Panc1 (cell line): Measurements from ENCODE around the gene WARS2. TPM values are rescaled to one million over a fixed set of nuclear protein-coding genes. Genes with fewer than 3 reads are reported as not detected.

Experiments
- ATAC-seq: fragments of 200-7000 bp; cut with Tn5 transposase; 2 replicates; pipeline ENCODE4 v1.9.1; 2020; ENCODE audit warnings: mild to moderate bottlenecking, moderate library complexity
- BruUV-seq: library from RNA; stranded (reverse); fragments of 400-500 nt; replicated peaks from 2 replicates; lab custom pipeline; 2021; lab: Mats Ljungman, UMichigan
- CTCF ChIA-PET: fragments of 300-600 bp; sonication (Branson Sonifier 250); formaldehyde crosslinking; loops from one replicate; lab custom pipeline; 2022; ENCODE audit warnings: antibody characterized with exemption; lab: Charles Lee
- POLR2A ChIA-PET: fragments of 300-600 bp; sonication (Branson Sonifier 250); formaldehyde crosslinking; loops from one replicate; lab custom pipeline; 2022; ENCODE audit warnings: antibody characterized with exemption; lab: Charles Lee
- DNase-seq: peaks from one replicate; pipeline ENCODE4 v3.0.0-alpha.2; 2010; ENCODE audit warnings: low read depth, low spot score
- H3K27ac ChIP-seq: 2 replicates; pipeline ENCODE4 v1.5.1; 2011; ENCODE audit warnings: mild to moderate bottlenecking, low read length, inconsistent platforms
- H3K27me3 ChIP-seq: fragments of 200-500 bp; sonication (Bioruptor generic); 2 replicates; pipeline ENCODE4 v1.6.0; 2014; ENCODE audit warnings: low read length, inconsistent platforms; ENCODE audit not compliant: control insufficient read depth, insufficient read depth
- H3K36me3 ChIP-seq: fragments of 200-500 bp; sonication (Bioruptor generic); 2 replicates; pipeline ENCODE4 v1.5.1; 2014; ENCODE audit warnings: inconsistent platforms, mild to moderate bottlenecking, low read length, moderate library complexity; ENCODE audit not compliant: control insufficient read depth, insufficient read depth
- H3K4me1 ChIP-seq: 2 replicates; pipeline ENCODE4 v1.5.1; 2011; ENCODE audit warnings: inconsistent platforms, mild to moderate bottlenecking, low read length, moderate library complexity; ENCODE audit not compliant: control insufficient read depth, insufficient read depth
- H3K4me3 ChIP-seq, 2 experiments: 2 replicates each; pipeline ENCODE4 v1.5.1; 2011 to 2012; ENCODE audit warnings: low read depth in 2 of 2, low read length in 2 of 2, mild to moderate bottlenecking in 2 of 2, inconsistent platforms in 1 of 2, moderate library complexity in 1 of 2
- H3K9me3 ChIP-seq: fragments of 200-500 bp; sonication (Bioruptor generic); 2 replicates; pipeline ENCODE4 v1.5.1; 2014; ENCODE audit warnings: low read depth, mild to moderate bottlenecking, inconsistent platforms, low read length, moderate library complexity; ENCODE audit not compliant: control insufficient read depth, insufficient read depth
- POLR2AphosphoS5 ChIP-seq: IDR thresholded peaks from 2 replicates; pipeline ENCODE4 v1.6.1; 2012; ENCODE audit warnings: mild to moderate bottlenecking, low read depth, low read length, moderate library complexity
- SIN3A ChIP-seq: IDR thresholded peaks from 2 replicates; pipeline ENCODE4 v1.6.1; 2012; ENCODE audit warnings: low read depth, mild to moderate bottlenecking, low read length, moderate library complexity, borderline replicate concordance; ENCODE audit not compliant: insufficient read depth
- TCF7L2 ChIP-seq: IDR thresholded peaks from 2 replicates; pipeline ENCODE4 v1.6.1; 2011; ENCODE audit warnings: mild to moderate bottlenecking, low read depth, low read length, inconsistent platforms
- in situ Hi-C: cut with HindIII; loops from 2 replicates; pipeline ENCODE4 v1.10.0; 2016; ENCODE audit warnings: low sequenced_read_pairs, low pct_unique_long_range_greater_than_20kb
- intact Hi-C: fragments of 100-400 bp; cut with micrococcal nuclease; formaldehyde crosslinking; loops from one replicate; pipeline ENCODE4 v1.10.0; 2022; ENCODE audit not compliant: unreplicated experiment
- total RNA-seq: library from RNA; stranded (reverse); gene quantifications from one replicate; pipeline ENCODE4 v1.2.1, GENCODE V29; 2021; ENCODE audit not compliant: unreplicated experiment
- TF ChIP-seq, protein P1 (sequence below): fragments of 450-650 bp; IDR thresholded peaks from 2 replicates; pipeline ENCODE4 v1.5.1; 2017; ENCODE audit warnings: mild to moderate bottlenecking
- TF ChIP-seq, protein P2 (sequence below), 2 experiments: IDR thresholded peaks; 2 replicates each; pipeline ENCODE4 v1.6.1; 2011 to 2012; ENCODE audit warnings: low read depth in 2 of 2, control low read depth in 1 of 2, low read length in 1 of 2, mild to moderate bottlenecking in 1 of 2, moderate library complexity in 1 of 2; ENCODE audit not compliant: insufficient read depth in 1 of 2

WARS2 gene
- total RNA-seq, 1 experiment from 2014 or later: 6.6 TPM

- no peak for ATAC-seq
- no peak overlapping the region for H3K4me3 ChIP-seq
- no peak for DNase-seq
- H3K4me1 ChIP-seq: no peaks in the 10 kb centered on the region
- in situ Hi-C loops (no loop called here), intact Hi-C loops (no loop called here)
- POLR2A ChIA-PET: interaction anchor here (0.5 kb wide), 1 partner anchor 13 kb away, joined by 3 read pairs; no protein-coding TSS in a partner anchor
- no peak overlapping the region for H3K27ac ChIP-seq
- TF ChIP-seq, protein P1, sequence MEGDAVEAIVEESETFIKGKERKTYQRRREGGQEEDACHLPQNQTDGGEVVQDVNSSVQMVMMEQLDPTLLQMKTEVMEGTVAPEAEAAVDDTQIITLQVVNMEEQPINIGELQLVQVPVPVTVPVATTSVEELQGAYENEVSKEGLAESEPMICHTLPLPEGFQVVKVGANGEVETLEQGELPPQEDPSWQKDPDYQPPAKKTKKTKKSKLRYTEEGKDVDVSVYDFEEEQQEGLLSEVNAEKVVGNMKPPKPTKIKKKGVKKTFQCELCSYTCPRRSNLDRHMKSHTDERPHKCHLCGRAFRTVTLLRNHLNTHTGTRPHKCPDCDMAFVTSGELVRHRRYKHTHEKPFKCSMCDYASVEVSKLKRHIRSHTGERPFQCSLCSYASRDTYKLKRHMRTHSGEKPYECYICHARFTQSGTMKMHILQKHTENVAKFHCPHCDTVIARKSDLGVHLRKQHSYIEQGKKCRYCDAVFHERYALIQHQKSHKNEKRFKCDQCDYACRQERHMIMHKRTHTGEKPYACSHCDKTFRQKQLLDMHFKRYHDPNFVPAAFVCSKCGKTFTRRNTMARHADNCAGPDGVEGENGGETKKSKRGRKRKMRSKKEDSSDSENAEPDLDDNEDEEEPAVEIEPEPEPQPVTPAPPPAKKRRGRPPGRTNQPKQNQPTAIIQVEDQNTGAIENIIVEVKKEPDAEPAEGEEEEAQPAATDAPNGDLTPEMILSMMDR: no peak
- TF ChIP-seq, protein P2, sequence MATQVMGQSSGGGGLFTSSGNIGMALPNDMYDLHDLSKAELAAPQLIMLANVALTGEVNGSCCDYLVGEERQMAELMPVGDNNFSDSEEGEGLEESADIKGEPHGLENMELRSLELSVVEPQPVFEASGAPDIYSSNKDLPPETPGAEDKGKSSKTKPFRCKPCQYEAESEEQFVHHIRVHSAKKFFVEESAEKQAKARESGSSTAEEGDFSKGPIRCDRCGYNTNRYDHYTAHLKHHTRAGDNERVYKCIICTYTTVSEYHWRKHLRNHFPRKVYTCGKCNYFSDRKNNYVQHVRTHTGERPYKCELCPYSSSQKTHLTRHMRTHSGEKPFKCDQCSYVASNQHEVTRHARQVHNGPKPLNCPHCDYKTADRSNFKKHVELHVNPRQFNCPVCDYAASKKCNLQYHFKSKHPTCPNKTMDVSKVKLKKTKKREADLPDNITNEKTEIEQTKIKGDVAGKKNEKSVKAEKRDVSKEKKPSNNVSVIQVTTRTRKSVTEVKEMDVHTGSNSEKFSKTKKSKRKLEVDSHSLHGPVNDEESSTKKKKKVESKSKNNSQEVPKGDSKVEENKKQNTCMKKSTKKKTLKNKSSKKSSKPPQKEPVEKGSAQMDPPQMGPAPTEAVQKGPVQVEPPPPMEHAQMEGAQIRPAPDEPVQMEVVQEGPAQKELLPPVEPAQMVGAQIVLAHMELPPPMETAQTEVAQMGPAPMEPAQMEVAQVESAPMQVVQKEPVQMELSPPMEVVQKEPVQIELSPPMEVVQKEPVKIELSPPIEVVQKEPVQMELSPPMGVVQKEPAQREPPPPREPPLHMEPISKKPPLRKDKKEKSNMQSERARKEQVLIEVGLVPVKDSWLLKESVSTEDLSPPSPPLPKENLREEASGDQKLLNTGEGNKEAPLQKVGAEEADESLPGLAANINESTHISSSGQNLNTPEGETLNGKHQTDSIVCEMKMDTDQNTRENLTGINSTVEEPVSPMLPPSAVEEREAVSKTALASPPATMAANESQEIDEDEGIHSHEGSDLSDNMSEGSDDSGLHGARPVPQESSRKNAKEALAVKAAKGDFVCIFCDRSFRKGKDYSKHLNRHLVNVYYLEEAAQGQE (IDR thresholded peaks at IDR 0.05; ENCODE audit: insufficient read depth in 1 of 2, low read depth in 2 of 2, low read length in 1 of 2): no peak
- TF ChIP-seq POLR2AphosphoS5 (no peak), TCF7L2 (no peak), SIN3A (no peak)
- no TSS peak for BruUV-seq
- no peaks in the 10 kb centered on the region for H3K27me3 ChIP-seq
- H3K9me3 ChIP-seq: no peaks in the 10 kb centered on the region
- CTCF ChIA-PET: no interaction called here
- H3K36me3 ChIP-seq: no peaks in the 10 kb centered on the region
These were observed 128.7 kb downstream of the WARS2 start for GRCh38 chr1:119011706-119012105.

DNA sequence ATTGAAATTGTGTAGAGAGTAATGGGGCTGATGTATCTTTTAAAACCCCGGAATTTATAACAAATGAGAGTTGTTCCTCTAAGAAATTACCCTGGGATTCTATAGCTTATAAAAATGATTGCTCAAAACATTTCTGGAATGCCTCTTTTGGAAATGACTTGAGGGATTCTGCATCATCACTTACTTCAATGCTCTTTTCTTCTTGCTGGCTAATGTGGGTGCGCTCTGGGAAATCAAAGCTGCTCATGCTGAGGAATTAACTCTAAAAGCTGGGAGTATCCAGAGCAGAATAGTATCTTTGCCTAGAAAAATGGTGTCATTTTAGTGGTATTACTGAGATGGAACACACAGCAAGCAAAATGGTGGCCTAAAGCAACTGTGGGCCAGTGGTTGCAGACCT, 129.3 kb downstream of the WARS2 start:
- Histone ChIP-seq H3K27me3 (no peaks in the 10 kb centered on the region), H3K27ac (no peak overlapping the region), H3K4me1 (no peaks in the 10 kb centered on the region), H3K4me3 (no peak overlapping the region), H3K9me3 (no peaks in the 10 kb centered on the region), H3K36me3 (no peaks in the 10 kb centered on the region)
- no peak for DNase-seq
- in situ Hi-C loops (no loop called here), intact Hi-C loops (no loop called here)
- ChIA-PET POLR2A (interaction anchor here (0.5 kb wide), 1 partner anchor 12 kb away, joined by 3 read pairs; no protein-coding TSS in a partner anchor), CTCF (no interaction called here)
- TF ChIP-seq POLR2AphosphoS5 (no peak), SIN3A (no peak), TCF7L2 (no peak)
- TF ChIP-seq, protein P2 (IDR thresholded peaks at IDR 0.05; ENCODE audit: insufficient read depth in 1 of 2, low read depth in 2 of 2, low read length in 1 of 2): no peak
- TF ChIP-seq, protein P1: no peak
- BruUV-seq: no TSS peak
- ATAC-seq: no peak
